Fibroblast of villous mesenchyme (primary cell): Measurements from ENCODE around the gene ABI3. TPM values are rescaled to one million over a fixed set of nuclear protein-coding genes. Genes with fewer than 3 reads are reported as not detected.

ENCODE experiments used
- DNase-seq: peaks from one replicate; pipeline ENCODE4 v3.0.0-alpha.2; 2010; ENCODE audit warnings: low read depth
- H3K4me3 ChIP-seq: 2 replicates; pipeline ENCODE4 v1.5.1; 2011; ENCODE audit warnings: low read depth, mild to moderate bottlenecking, low read length
- CTCF ChIP-seq: IDR thresholded peaks from 2 replicates; pipeline ENCODE4 v1.5.1; 2012; ENCODE audit warnings: low read depth, mild to moderate bottlenecking, low read length; ENCODE audit not compliant: insufficient read depth
- total RNA-seq: library from RNA; depleted of rRNA; stranded (reverse); fragments of >200 nt; gene quantifications from 2 replicates; pipeline ENCODE4 v1.2.3, GENCODE V29; 2012

Gene ABI3
- total RNA-seq, 1 donor = 1.7 TPM

GRCh38 chr17:49213399-49213798 is 2.9 kb downstream of the ABI3 start:
- TF ChIP-seq CTCF = no peak
- DNase-seq = no peak

DNA sequence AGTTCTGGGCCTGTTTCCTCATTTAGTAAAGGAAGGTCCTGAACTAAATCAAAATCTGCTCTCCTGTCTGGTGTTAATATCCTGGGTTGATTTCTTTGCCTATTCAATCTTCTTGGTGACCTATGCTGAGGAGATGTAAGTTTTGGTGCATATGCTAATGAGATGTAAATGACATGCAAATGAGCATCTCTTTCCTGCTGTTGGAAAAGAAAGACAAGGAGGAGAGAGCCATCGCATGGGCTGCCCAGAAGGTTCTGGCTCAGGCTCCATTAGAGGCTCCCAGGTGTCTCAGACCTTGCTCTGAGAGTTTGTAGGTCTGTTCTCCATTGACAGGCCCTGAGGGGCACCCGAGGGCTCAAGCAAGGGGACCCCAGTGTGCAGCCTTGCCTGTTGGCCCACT is 3.3 kb downstream of the ABI3 start:
- H3K4me3 ChIP-seq = no peak overlapping the region
- no peak for DNase-seq
- no peak for TF ChIP-seq CTCF

More at GRCh38 chr17:49213399-49213798, 2.9 kb downstream of the ABI3 start:
- no peak overlapping the region for H3K4me3 ChIP-seq

DNA sequence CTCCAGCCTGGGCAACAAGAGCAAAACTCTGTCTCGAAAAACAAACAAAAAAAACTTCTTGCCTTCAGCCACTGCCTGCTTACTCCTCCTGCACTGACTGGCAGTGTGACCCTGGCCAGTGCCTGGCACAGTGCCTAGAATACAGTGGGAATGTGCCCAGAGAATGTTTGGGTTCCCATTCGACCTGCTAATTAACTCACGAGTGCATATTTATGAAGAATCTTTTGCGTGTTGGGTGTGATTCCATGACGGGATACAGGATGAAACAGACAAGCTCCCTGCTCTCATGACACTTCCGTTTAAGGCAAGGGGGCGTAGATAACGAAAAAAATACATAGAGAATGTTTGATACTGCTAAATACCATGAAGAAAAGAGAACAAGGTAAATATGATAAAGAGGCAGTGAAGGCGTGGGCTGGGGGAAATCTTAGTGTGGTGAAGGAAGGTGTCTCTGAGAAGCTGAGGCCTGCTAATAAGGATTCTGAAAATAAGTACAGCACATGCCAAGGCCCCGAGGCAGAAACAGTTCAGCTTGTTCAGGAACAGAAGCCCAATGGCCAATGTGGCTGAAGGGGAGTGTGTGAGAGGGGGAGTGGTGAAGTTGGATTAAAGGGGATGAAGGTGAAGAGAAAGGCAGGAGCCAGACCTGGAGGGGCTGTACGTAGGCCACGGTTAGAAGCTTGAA is 4.3 kb downstream of the ABI3 start:
- no peak overlapping the region for H3K4me3 ChIP-seq
- TF ChIP-seq CTCF = no peak
- no peak for DNase-seq

DNA sequence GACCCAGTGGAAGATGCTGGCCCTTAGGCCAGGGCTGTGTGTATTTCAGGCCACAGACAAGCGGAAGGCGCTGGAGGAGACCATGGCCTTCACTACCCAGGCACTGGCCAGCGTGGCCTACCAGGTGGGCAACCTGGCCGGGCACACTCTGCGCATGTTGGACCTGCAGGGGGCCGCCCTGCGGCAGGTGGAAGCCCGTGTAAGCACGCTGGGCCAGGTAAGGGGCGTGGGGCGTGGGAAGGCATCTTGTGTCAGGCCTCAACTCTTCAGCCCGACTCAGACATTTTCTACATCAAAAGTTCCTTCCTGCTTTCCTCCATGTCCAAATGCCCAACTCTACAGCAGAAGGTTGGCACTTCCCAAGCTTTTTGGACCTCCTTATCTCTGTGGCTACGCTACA is 6.0 kb downstream of the ABI3 start:
- TF ChIP-seq CTCF = no peak
- H3K4me3 ChIP-seq = no peak overlapping the region
- no peak for DNase-seq

DNA sequence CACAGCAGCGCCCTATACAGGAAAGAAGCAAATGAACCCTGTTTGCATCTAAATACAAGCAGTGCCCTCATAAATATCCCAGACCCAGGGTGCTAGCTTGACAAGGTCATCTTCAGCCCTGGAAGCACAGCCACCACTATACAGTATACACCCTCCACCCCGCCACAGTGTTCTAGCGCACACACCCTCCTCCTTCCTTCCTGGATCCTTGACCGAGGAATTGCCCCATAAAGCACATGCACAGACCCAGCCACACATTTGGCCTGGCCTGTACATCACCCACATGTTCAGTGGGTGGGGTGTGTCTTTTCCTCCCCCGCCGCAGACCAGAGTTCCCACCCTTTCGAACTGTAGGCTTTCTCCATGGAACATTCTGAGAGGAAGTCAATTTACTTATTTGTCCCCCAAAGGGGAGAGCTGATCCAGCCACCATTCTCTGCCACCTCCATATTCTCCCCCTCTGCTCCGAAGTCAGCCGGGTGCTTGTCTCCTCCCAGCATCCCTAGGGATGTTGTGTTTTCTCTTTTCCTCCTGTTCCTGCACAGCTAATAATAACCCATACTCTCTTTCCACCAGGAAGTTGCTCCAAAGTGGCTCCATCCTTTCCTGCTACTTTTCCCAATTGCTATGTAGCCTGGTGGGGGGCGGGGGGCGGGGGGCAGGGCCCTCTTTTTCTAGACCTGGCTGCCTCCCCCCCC is 6.6 kb downstream of the ABI3 start:
- DNase-seq = peak; percentile 29
- no peak overlapping the region for H3K4me3 ChIP-seq
- no peak for TF ChIP-seq CTCF

- no peak for TF ChIP-seq CTCF
- DNase-seq = no peak
- no peak overlapping the region for H3K4me3 ChIP-seq
These were observed 7.3 kb downstream of the ABI3 start for GRCh38 chr17:49217651-49218413.
